GM13977 (cell line): ENCODE results near the gene SCN3A.
A peak's percentile ranks its signal among the peaks of the same experiment; 100 is the strongest.

Source experiments
- DNase-seq: peaks from one replicate; pipeline ENCODE4 v3.0.0; 2012; ENCODE audit warnings: low spot score
- in situ Hi-C: fragments of 300-500 bp; cut with MboI; formaldehyde crosslinking; loops from one replicate; pipeline ENCODE4 v1.12.0; 2022; ENCODE audit warnings: low sequenced_read_pairs, low pct_unique_long_range_greater_than_20kb, mixed read lengths, inconsistent platforms; ENCODE audit not compliant: unreplicated experiment
- TF ChIP-seq, protein P1 (sequence below): IDR thresholded peaks from 2 replicates; pipeline ENCODE4 v1.5.1; 2012; ENCODE audit warnings: mild to moderate bottlenecking, control low read depth; ENCODE audit not compliant: insufficient read depth; ENCODE audit errors: extremely low read depth, missing control alignments

Gene SCN3A

DNA sequence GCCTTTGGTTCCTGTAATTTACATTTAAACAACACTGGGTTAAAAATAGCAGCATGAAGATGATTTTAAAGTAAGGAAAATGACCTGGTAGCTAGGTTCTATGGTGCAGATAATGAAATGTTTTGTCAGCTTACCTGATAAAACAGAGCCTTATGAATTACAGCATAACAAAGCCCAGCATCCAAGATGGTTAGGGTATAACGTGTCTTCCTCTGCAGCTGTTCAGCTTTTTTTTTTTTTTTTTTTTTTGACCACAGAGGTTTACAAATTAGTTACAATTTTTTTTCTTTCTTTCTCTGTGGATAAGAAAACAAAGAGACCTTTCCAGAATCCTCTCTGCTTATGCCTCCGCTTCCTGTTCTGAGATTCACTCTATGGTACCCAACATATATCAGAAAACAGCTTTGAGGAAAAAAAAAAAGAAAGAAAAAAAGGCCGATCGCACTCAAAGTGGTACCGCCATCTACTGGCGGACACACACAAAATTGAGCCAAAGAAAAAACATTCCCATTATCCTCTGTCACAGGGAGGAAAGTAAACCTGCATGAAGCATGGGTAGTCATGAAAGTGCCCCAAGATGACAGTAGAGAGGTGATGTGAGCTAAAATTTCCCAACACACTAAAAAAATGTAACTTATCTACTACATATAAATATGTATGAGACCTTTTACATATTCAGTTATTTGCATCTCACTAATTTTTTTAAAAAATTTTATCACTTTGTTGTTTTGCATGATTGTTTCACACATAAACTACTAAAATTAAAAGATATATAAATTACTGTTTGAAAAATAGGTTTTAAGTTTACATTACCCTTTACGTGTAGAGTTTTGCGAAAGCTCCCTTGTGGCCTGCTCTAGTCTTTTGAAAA is at the start of gene SCN3A:
SCN3A (minus strand) TSS at position 362 of the 871 bp plus-strand sequence. CDS start 27,656 bp downstream, outside the sequence.
- TF ChIP-seq, protein P1, sequence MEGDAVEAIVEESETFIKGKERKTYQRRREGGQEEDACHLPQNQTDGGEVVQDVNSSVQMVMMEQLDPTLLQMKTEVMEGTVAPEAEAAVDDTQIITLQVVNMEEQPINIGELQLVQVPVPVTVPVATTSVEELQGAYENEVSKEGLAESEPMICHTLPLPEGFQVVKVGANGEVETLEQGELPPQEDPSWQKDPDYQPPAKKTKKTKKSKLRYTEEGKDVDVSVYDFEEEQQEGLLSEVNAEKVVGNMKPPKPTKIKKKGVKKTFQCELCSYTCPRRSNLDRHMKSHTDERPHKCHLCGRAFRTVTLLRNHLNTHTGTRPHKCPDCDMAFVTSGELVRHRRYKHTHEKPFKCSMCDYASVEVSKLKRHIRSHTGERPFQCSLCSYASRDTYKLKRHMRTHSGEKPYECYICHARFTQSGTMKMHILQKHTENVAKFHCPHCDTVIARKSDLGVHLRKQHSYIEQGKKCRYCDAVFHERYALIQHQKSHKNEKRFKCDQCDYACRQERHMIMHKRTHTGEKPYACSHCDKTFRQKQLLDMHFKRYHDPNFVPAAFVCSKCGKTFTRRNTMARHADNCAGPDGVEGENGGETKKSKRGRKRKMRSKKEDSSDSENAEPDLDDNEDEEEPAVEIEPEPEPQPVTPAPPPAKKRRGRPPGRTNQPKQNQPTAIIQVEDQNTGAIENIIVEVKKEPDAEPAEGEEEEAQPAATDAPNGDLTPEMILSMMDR, result peak; percentile 72
- in situ Hi-C loops, result no loop called here
- DNase-seq, result no peak

- no peak for DNase-seq
- TF ChIP-seq, protein P1, result no peak
- in situ Hi-C loops, result no loop called here
Observed at GRCh38 chr2:165253178-165253577, 49.3 kb upstream of the SCN3A start.

DNA sequence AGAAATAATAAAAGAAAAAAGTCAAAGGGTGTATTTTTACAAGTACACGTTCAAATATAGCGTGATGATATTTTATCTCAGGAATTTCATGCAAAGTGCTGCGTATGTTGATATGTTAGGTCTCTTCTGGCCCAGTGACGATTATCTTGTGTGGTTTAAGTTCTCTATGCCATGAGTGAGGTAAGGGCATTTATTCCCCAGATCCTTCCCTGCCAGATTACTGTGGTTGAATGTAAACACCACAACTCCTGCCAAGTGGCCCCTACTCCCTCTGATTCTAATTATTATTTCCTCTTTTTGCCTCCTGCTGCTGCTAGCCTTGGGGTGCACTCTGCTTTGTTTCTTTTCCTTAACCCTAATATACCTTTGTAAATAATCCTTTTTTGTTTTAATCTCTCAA is 47.5 kb upstream of the SCN3A start:
- DNase-seq, result no peak
- TF ChIP-seq, protein P1, result no peak

GRCh38 chr2:165248238-165248637 is 44.4 kb upstream of the SCN3A start:
- in situ Hi-C loops, result no loop called here
- no peak for DNase-seq
- TF ChIP-seq, protein P1, result no peak

More for the DNA sequence above, 47.5 kb upstream of the SCN3A start:
- in situ Hi-C loops, result no loop called here

DNA sequence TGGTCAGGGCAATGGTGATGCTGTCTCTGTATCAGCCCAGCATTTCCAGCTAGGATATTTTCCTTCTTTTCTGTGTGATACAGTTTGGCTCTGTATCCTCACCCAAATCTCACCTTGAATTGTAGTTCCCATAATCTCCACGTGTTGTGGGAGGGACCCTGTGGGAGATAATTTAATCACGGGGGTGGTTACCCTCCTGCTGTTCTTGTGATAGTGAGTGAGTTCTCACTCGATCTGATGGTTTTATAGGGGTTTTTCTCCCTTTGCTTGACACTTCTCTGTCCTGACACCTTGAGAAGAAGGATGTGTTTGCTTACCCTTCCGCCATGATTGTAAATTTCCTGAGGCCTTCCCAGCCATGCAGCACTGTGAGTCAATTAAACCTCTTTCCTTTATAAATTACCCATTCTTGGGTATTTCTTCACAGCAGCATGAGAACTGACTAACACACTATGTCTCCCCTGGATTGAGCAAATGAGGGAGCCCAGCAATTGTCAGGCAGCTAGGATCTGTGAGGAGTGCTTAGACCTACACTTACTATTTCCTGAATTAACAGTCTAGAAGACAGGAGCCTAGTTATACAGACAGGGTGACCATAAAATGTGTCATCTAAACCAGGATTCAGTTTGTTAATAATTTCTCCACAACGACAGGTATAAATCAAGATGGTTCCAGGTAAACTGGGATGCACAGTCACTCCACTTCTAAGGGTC is 41.4 kb upstream of the SCN3A start:
- no peak for DNase-seq
- TF ChIP-seq, protein P1, result no peak
- in situ Hi-C loops, result no loop called here

DNA sequence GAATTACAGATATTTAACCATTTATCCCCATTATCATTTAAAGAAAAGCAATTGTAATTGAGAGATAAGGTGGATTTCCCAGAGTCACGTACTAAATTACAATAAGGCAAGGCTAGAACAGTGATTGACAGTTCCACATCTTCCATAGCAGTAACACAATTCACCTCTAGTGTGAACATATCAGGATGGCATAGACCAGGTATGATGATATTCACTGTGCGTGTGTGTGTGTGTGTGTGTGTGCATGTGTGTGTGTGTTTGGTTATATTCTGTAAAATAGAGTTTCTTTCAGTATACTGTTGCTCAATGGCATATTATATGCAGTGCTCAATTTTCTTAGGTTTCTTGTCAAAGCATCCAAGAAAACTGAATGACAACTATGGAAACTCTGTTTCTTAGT is 37.1 kb upstream of the SCN3A start:
- no peak for DNase-seq
- in situ Hi-C loops, result no loop called here
- TF ChIP-seq, protein P1, result no peak
